Keratinocyte (primary cell): ENCODE results near the gene DDX21.
"Not testable (repeated sequence)": the region's sequence is repeated elsewhere in the genome, so short reads cannot be mapped to it uniquely, and the experiment has no call there.

Experiments
- CTCF ChIP-seq, 3 experiments: IDR thresholded peaks in 1 of 3; conservative IDR thresholded peaks in 1 of 3; optimal IDR thresholded peaks in 1 of 3; 2 replicates in 2 of 3; 3 replicates in 1 of 3; pipeline versions ENCODE3 to v1.5.1; 2011; ENCODE audit warnings: low read length in 3 of 3, mild to moderate bottlenecking in 3 of 3, moderate library complexity in 2 of 3, control low read depth in 1 of 3, inconsistent platforms in 1 of 3; ENCODE audit not compliant: insufficient read depth in 2 of 3; ENCODE audit errors: extremely low read depth in 1 of 3
- EZH2 ChIP-seq: IDR thresholded peaks from one replicate; pipeline ENCODE4 v1.6.1; 2012; ENCODE audit warnings: inconsistent platforms, mild to moderate bottlenecking, low read length, moderate library complexity

- TF ChIP-seq CTCF (optimal IDR thresholded peaks at IDR 0.05 in 1 of 3, IDR thresholded peaks at IDR 0.05 in 1 of 3, conservative IDR thresholded peaks at IDR 0.05 in 1 of 3; ENCODE audit: extremely low read depth in 1 of 3, insufficient read depth in 2 of 3, low read length in 3 of 3); EZH2: not testable (repeated sequence)
These were observed 23.8 kb downstream of the DDX21 start for GRCh38 chr10:68979738-68980137.
